GM18867 (cell line): ENCODE data around the gene DESI1.
"Not testable (repeated sequence)": the region's sequence is repeated elsewhere in the genome, so short reads cannot be mapped to it uniquely, and the experiment has no call there.

ENCODE experiments used
- ATAC-seq: cut with Tn5 transposase; IDR thresholded peaks from one replicate; pipeline ENCODE4 v1.9.1; 2021; ENCODE audit warnings: mild to moderate bottlenecking, moderate library complexity; ENCODE audit not compliant: unreplicated experiment

DESI1 gene

DNA sequence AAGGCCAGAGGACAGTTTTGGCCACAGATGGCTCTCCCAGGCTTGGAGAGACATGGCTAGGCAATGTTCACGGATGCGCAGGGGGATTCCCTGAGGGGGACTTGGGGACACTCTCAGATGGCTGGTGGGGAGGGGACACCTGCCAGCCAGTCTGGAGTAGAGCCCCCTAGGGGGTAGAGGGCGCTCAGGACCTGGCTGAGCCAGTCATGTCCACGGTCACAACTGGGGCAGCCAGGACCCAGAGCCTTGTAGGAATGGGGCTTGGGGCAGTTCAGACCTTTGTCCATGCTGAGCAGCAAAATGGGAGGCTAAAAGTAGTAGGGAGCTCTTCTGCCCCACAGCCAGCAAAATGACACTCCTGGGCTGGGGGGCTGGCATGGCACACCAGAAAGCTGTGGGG, 58.4 kb downstream of the DESI1 start:
- ATAC-seq: no peak

DNA sequence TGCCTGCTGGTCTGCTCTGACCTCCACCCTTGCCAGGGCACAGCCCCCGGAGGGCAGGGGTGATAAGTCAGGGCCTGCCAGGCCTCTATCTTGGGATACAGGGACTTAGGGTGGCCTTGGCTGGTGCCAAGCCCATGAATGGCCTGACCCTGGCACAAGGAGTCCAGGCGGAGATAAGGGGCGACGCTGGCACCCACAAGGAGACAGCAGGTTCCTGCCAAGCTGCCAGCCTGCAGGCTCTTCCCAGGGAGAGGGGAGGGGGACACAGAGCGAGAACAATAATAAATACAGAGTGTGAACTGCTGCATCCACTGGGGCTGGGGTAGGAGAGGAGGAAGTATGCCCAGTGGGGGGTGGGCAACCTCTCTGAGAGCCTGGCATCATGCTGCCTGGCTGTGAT, 59.1 kb downstream of the DESI1 start:
- no peak for ATAC-seq

DNA sequence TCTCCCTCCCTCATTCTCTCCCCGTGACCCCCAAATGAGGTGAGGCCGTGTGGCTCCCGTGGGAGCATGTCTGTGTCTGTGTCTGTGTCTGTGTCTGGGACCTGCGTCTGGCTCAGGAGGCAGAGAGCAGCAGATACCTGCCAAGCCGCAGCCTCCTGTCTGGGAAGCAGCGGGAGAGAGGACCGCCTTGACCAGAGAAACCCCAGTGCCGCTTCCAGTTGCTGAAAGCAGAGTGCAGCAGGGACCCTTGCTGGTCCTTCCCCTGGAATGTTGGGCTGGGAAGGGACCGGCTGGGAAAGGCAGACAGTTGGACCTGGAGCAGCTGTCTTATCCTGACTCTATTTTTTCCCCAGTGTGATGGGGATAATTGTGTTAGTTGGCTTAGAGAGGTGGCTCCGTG, 59.5 kb downstream of the DESI1 start:
- ATAC-seq: no peak

DNA sequence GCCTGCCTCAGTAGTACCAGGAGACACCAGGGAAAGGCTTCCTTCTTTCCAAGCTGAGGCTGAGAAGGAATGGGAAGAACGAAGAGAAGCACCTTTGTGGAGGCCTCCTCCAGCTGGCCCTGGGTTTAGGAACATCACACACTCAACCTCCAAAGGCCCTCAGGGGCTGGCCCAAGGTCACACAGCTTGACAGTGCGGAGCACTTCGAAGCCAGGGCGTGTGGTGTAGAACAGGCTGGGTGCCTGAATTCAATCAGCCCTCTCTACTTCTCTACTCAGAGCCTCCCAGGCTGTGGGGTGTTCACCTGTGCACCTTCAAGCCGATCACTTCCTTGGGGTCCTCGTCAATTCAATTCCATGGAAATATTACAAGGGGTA, 60.8 kb downstream of the DESI1 start:
- ATAC-seq: no peak

DNA sequence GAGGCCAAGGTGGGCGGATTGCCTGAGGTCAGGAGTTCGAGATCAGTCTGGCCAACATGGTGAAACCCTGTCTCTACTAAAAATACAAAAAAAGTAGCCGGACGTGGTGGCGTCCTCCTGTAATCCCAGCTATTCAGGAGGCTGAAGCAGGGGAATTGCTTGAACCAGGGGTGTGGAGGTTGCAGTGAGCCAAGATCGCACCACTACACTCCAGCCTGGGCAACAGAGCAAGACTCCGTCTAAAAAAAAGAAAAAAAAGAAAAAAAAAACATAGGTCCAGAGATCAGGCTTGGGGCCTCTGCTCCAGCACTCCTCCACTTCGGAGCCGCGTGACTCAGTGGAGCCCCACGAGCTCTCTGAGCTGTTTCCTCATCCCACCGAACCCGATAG, 62.6 kb downstream of the DESI1 start:
- ATAC-seq: not testable (repeated sequence)

DNA sequence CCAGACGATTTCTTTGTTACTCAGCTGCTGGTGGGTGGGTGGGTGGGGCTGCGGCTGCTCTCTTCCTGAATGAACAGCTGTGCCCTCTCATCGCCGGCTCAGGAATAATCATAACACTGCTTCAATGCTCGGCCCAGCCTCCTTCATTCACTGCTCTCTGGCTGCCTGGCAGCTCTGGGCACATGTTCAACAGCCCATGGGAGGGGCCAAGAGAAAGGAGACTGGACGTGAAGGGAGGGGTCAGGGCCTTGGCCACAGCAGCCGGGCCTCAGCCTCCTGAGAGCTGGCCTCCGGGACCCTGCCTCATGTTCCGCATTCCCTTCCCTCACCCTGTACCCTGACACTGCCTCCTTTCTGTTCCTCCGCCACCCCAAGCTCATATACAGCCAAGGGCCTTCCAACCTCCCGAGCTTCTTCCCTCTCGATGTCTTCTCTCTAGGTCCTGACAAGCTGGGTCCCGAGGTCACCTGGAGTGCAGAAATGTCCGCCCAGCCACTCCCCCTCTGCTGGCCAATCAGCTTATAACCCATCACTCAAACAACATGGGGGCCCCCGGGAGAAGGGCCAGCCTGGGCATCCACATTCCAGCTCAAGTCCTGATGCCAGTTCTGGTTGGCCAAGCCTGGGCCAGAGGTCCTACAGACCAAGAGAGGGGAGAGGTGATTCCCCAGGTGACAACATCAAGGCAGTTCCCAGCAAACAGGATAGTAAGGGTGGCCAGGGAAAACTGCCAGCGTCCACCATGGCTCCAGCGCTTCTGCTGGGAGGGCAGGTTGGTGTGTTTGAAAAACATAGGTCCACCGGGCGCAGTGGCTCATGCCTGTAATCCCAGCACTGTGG, 63.2 kb downstream of the DESI1 start:
- no peak for ATAC-seq

DNA sequence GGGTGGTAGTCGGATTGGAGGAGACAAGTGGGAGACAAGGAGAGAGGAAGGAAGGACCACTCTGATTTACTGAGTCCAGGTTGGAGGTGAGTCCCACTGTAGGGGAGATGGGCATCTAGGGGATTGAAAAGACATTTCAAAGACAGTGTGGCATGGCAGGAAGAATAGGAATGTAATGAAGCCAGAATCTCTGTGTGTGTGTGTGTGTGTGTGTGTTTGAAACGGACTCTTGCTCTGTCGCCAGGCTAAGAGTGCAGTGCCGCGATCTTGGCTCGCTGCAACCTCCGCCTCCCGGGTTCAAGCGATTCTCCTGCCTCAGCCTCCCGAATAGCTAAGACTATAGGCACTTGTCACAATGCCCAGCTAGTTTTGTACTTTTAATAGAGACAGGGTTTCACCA, 64.3 kb downstream of the DESI1 start:
- ATAC-seq: no peak

DNA sequence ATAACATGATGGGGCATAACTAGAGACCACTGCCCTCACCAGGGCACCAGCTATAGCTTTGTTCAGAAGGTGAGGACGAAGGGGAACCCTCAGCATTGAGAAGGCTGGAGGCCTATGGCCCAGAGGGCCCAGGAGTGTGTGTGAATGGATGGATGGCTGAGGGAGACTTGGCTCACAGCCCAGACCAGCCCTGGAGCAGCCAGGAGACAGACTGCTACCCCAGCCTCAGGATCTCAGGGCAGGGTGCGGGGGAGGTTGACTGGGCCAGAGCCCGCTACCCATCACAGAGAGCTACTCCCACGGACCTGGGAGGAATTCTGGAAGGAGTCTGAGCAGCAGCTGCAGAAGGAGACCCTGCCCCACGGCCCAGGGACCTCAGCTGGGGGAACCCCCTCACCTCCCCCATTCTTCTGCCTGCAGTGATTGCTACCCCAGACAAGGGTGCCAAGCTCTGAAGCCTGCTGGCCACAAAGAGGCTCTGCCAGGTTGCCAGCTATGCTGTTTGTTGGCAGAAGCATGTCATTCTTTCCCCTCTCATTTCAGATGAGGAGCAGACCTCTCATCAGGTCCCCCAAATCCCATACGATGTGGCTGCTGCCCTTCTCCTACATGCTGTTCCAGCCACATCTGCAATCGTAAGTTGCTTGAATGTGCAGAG, 65.4 kb downstream of the DESI1 start:
- no peak for ATAC-seq

DNA sequence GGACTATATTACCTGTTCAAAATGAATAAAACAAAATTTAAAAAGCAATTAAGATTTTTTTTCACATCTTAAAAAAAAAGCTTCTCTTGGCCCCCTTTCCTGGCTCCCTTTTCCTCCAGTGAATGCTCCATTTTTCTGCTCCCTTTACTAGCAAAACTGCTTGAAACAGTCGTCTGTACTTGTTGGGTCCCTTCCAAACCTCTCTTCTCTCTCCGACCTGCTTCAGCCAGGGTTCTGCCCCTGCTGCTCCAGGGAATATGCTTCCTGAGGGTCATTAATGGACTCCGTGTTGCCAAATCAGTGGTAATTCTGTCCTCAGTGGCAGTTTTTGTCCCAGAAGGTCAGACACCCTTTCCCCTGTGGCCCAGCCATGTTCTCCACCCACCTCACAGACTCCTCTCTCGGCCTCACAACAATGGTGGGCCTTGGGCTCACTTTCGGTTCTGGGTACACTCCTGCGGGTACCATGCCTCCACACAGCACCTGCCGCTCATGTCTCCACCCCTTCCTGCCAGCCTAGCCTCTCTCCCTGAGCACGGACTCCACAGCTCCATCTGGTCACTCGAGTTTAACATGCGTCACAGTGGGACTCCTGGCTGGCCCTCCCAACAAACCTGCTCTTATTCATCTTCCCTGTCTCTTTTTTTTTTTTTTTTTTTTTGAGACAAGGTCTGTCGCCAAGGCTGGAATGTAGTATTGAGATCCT, 68.8 kb downstream of the DESI1 start:
- ATAC-seq: no peak

DNA sequence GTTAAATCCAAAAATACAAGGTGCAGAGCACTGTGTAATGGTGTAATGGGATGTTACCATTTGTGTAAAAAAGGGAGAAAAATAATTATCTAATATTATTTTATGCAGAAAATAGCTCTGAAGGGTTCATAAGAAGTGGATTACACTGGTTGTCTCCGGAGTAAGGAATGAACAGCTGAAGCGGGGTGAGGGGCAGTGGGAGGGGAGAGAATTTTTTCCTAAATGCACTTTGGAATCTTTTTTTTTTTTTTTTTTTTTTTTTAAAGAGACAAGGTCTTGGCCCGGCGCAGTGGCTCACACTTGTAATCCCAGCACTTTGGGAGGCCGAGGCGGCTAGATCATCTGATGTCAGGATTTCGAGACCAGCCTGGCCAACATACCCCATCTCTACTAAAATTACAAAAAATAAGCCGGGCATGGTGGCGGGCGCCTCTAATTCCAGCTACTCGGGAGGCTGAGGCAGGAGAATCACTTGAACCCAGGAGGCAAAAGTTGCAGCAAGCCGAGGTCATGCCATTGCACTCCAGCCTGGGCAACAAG, 69.8 kb downstream of the DESI1 start:
- ATAC-seq: no peak

DNA sequence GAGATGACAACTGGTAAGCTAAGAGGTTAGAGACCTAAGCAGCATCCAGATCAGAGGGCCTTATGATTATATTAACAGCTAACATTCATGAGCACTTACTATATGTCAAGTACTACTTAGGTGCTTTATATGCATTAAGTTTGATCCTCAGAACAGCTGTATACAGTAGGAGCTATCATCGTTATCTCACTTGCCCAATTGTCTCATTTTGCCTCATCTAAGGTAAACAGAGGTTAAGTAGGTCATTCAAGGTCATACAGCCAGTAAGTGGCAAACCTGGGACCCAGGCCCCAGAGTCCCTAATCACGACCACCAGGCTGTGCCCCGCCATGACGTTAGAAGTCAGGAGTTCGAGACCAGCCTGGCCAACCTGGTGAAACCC, 72.0 kb downstream of the DESI1 start:
- no peak for ATAC-seq
